HEK293 (cell line): ENCODE results near the gene KRTAP19-4.
"Not testable (repeated sequence)": the region's sequence is repeated elsewhere in the genome, so short reads cannot be mapped to it uniquely, and the experiment has no call there.

Experiments used
- CTCF ChIP-seq: fragments of 450-650 bp; formaldehyde crosslinking; IDR thresholded peaks from 2 replicates; pipeline ENCODE4 v1.5.1; 2016; ENCODE audit warnings: missing biosample characterization, missing genetic modification characterization
- KLF1 ChIP-seq: fragments of 450-650 bp; formaldehyde crosslinking; IDR thresholded peaks from 2 replicates; pipeline ENCODE4 v1.5.1; 2016; ENCODE audit warnings: missing biosample characterization, missing genetic modification characterization
- MEIS1 ChIP-seq: sonication (generic); formaldehyde crosslinking; IDR thresholded peaks from 2 replicates; pipeline ENCODE4 v1.8.1; 2022; ENCODE audit warnings: missing genetic modification reagents, mild to moderate bottlenecking, borderline replicate concordance
- PRDM2 ChIP-seq: fragments of 450-650 bp; formaldehyde crosslinking; IDR thresholded peaks from 2 replicates; pipeline ENCODE4 v1.5.1; 2016; ENCODE audit warnings: missing biosample characterization, missing genetic modification characterization, borderline replicate concordance
- REST ChIP-seq: fragments of 450-650 bp; formaldehyde crosslinking; IDR thresholded peaks from 2 replicates; pipeline ENCODE4 v1.5.1; 2016; ENCODE audit warnings: missing biosample characterization, missing genetic modification characterization
- SP2 ChIP-seq: fragments of 450-650 bp; formaldehyde crosslinking; IDR thresholded peaks from 2 replicates; pipeline ENCODE4 v1.5.1; 2016; ENCODE audit warnings: missing biosample characterization, missing genetic modification characterization
- ZBTB1 ChIP-seq: fragments of 450-650 bp; formaldehyde crosslinking; IDR thresholded peaks from 2 replicates; pipeline ENCODE4 v1.5.1; 2016; ENCODE audit warnings: missing biosample characterization, missing genetic modification characterization
- ZFP41 ChIP-seq: fragments of 450-650 bp; formaldehyde crosslinking; IDR thresholded peaks from 2 replicates; pipeline ENCODE4 v1.5.1; 2016; ENCODE audit warnings: missing biosample characterization, missing genetic modification characterization, borderline replicate concordance
- ZNF133 ChIP-seq: fragments of 450-650 bp; formaldehyde crosslinking; IDR thresholded peaks from 2 replicates; pipeline ENCODE4 v1.5.1; 2016; ENCODE audit warnings: missing biosample characterization, missing genetic modification characterization
- ZNF214 ChIP-seq: fragments of 450-650 bp; formaldehyde crosslinking; IDR thresholded peaks from 2 replicates; pipeline ENCODE4 v1.5.1; 2017; ENCODE audit warnings: missing biosample characterization, mild to moderate bottlenecking, missing genetic modification characterization, borderline replicate concordance
- ZNF518A ChIP-seq: fragments of 450-650 bp; formaldehyde crosslinking; conservative IDR thresholded peaks from 2 replicates; pipeline ENCODE4 v1.5.1; 2016; ENCODE audit warnings: low read depth, missing biosample characterization, missing genetic modification characterization
- ZNF677 ChIP-seq: fragments of 450-650 bp; IDR thresholded peaks from 2 replicates; pipeline ENCODE4 v1.5.0; 2018; ENCODE audit warnings: missing biosample characterization, mild to moderate bottlenecking, missing genetic modification characterization, moderate library complexity
- ZNF76 ChIP-seq: fragments of 450-650 bp; formaldehyde crosslinking; IDR thresholded peaks from 2 replicates; pipeline ENCODE4; 2016; ENCODE audit warnings: low read depth, missing biosample characterization, missing genetic modification characterization, borderline replicate concordance

- TF ChIP-seq ZNF518A; ZNF133 (tag by site-specific recombination); ZNF76 (tag by site-specific recombination); CTCF; ZBTB1 (tag by site-specific recombination); ZFP41; SP2; KLF1; ZNF677 (tag by site-specific recombination); REST (tag by site-specific recombination); ZNF214; PRDM2 (tag by site-specific recombination); MEIS1: not testable (repeated sequence)
Measured at GRCh38 chr21:30505621-30506205, 8.7 kb upstream of the KRTAP19-4 start.
